NB4 (cell line): ENCODE data around the gene MATR3.
"Not testable (repeated sequence)": the region's sequence is repeated elsewhere in the genome, so short reads cannot be mapped to it uniquely, and the experiment has no call there.

Experiments
- CTCF ChIP-seq: IDR thresholded peaks from one replicate; pipeline ENCODE4 v1.5.1; 2012; ENCODE audit warnings: low read depth, low read length
- POLR2A ChIP-seq: IDR thresholded peaks from 2 replicates; pipeline ENCODE4 v1.6.1; 2011; ENCODE audit warnings: mild to moderate bottlenecking; ENCODE audit not compliant: insufficient read length; ENCODE audit errors: extremely low read depth

GRCh38 chr5:139310715-139311186, 17.2 kb downstream of the MATR3 start:
- not testable (repeated sequence) for TF ChIP-seq CTCF, POLR2A
